ENCODE data around the gene FLAD1. TPM values are rescaled to one million over a fixed set of nuclear protein-coding genes. Genes with fewer than 3 reads are reported as not detected.
"Not testable (repeated sequence)": the region's sequence is repeated elsewhere in the genome, so short reads cannot be mapped to it uniquely, and the experiment has no call there.

FLAD1 gene
- total RNA-seq, 2 experiments from 2014 or later, result 39.8 to 45.2 TPM

GRCh38 chr1:154993572-154994268 is 10.6 kb downstream of the FLAD1 start, which contains the start of gene LENEP:
Gene LENEP (plus strand): TSS chr1:154993586. CDS start chr1:154993608, 22 bp downstream.
- ChIA-PET CTCF (interaction anchor here (0.7 to 5.4 kb wide), 13 partner anchors 10 to 434 kb away, joined by 3 to 35 read pairs (median 4); partner anchors contain the start of genes ADAM15, FLAD1, KRTCAP2 and PBXIP1), POLR2A (interaction anchor here (0.8 to 4.2 kb wide), 4 partner anchors 10 to 57 kb away, joined by 3 to 28 read pairs (median 6); partner anchors contain the start of genes CKS1B, FLAD1 and PMVK)
- no peak for DNase-seq
- H3K36me3 Mint-ChIP-seq (ENCODE audit: low read depth), result peaks cover 20% of the 10 kb centered on the region
- no peak within 1 kb of the TSS for H3K4me3 Mint-ChIP-seq
- H3K27ac Mint-ChIP-seq, result no peak within 1 kb of the TSS
- no peaks in the 10 kb centered on the region for H3K9me3 Mint-ChIP-seq (ENCODE audit: insufficient read depth)
- ATAC-seq, result no peak
- peaks cover 27% of the 10 kb centered on the region for H3K4me1 Mint-ChIP-seq (ENCODE audit: low read depth)
- no peaks in the 10 kb centered on the region for H3K27me3 Mint-ChIP-seq (ENCODE audit: low read depth)

GRCh38 chr1:154994269-154994587 is 11.1 kb downstream of the FLAD1 start:
- Mint-ChIP-seq H3K27ac (no peak overlapping the region), H3K36me3 (ENCODE audit: low read depth) (peaks cover 15% of the 10 kb centered on the region), H3K4me1 (ENCODE audit: low read depth) (peaks cover 27% of the 10 kb centered on the region), H3K9me3 (ENCODE audit: insufficient read depth) (no peaks in the 10 kb centered on the region), H3K4me3 (no peak overlapping the region), H3K27me3 (ENCODE audit: low read depth) (no peaks in the 10 kb centered on the region)
- ChIA-PET POLR2A (interaction anchor here (1.2 to 4.2 kb wide), 3 partner anchors 10 to 49 kb away, joined by 3 to 28 read pairs (median 8); partner anchors contain the start of genes CKS1B and FLAD1), CTCF (interaction anchor here (0.8 to 5.4 kb wide), 11 partner anchors 11 to 434 kb away, joined by 3 to 35 read pairs (median 4); partner anchors contain the start of genes ADAM15, FLAD1, KRTCAP2 and PBXIP1)
- DNase-seq (no peak), ATAC-seq (no peak)

- ChIA-PET CTCF (interaction anchor here (0.8 to 5.4 kb wide), 11 partner anchors 11 to 435 kb away, joined by 3 to 35 read pairs (median 4); partner anchors contain the start of genes ADAM15, FLAD1, KRTCAP2 and PMVK), POLR2A (interaction anchor here (1.6 to 4.2 kb wide), 2 partner anchors 11 to 20 kb away, joined by 8 to 28 read pairs; partner anchors contain the start of genes CKS1B and FLAD1)
- Mint-ChIP-seq H3K36me3 (ENCODE audit: low read depth) (peaks cover 13% of the 10 kb centered on the region), H3K27me3 (ENCODE audit: low read depth) (no peaks in the 10 kb centered on the region), H3K4me3 (no peak overlapping the region), H3K4me1 (ENCODE audit: low read depth) (peaks cover 28% of the 10 kb centered on the region), H3K9me3 (ENCODE audit: insufficient read depth) (no peaks in the 10 kb centered on the region), H3K27ac (no peak overlapping the region)
- DNase-seq, result no peak
- no peak for ATAC-seq
Measured at GRCh38 chr1:154994591-154994990, 11.4 kb downstream of the FLAD1 start.

- H3K4me3 Mint-ChIP-seq; DNase-seq; H3K27ac Mint-ChIP-seq; H3K36me3 Mint-ChIP-seq (ENCODE audit: low read depth); H3K27me3 Mint-ChIP-seq (ENCODE audit: low read depth); H3K9me3 Mint-ChIP-seq (ENCODE audit: insufficient read depth); ATAC-seq: not testable (repeated sequence)
- H3K4me1 Mint-ChIP-seq (ENCODE audit: low read depth), result peaks cover 36% of the 10 kb centered on the region
- POLR2A ChIA-PET, result interaction anchor here (1.6 to 4.2 kb wide), 2 partner anchors 12 to 21 kb away, joined by 8 to 28 read pairs; partner anchors contain the start of genes CKS1B and FLAD1
- CTCF ChIA-PET, result interaction anchor here (0.9 to 7.9 kb wide), 8 partner anchors 11 to 435 kb away, joined by 3 to 139 read pairs (median 8); partner anchors contain the start of genes FLAD1, KRTCAP2 and PYGO2
Measured at GRCh38 chr1:154995301-154995983, 12.3 kb downstream of the FLAD1 start.

- H3K9me3 Mint-ChIP-seq (ENCODE audit: insufficient read depth), result no peaks in the 10 kb centered on the region
- POLR2A ChIA-PET, result interaction anchor here (0.6 to 4.2 kb wide), 3 partner anchors 13 to 1362 kb away, joined by 4 to 28 read pairs (median 4); partner anchors contain the start of genes CKS1B and FLAD1
- ATAC-seq (no peak), DNase-seq (no peak)
- H3K4me3 Mint-ChIP-seq, result peak overlapping the region; percentile 3
- no peaks in the 10 kb centered on the region for H3K27me3 Mint-ChIP-seq (ENCODE audit: low read depth)
- CTCF ChIA-PET, result interaction anchor here (1.0 to 7.9 kb wide), 9 partner anchors 13 to 437 kb away, joined by 3 to 139 read pairs (median 8); partner anchors contain the start of genes CKS1B, FLAD1 and PYGO2
- H3K4me1 Mint-ChIP-seq (ENCODE audit: low read depth), result peaks cover 38% of the 10 kb centered on the region
- H3K36me3 Mint-ChIP-seq (ENCODE audit: low read depth), result peaks cover 2% of the 10 kb centered on the region
- H3K27ac Mint-ChIP-seq, result no peak overlapping the region
Measured at GRCh38 chr1:154996966-154997701, 14.0 kb downstream of the FLAD1 start.

DNA sequence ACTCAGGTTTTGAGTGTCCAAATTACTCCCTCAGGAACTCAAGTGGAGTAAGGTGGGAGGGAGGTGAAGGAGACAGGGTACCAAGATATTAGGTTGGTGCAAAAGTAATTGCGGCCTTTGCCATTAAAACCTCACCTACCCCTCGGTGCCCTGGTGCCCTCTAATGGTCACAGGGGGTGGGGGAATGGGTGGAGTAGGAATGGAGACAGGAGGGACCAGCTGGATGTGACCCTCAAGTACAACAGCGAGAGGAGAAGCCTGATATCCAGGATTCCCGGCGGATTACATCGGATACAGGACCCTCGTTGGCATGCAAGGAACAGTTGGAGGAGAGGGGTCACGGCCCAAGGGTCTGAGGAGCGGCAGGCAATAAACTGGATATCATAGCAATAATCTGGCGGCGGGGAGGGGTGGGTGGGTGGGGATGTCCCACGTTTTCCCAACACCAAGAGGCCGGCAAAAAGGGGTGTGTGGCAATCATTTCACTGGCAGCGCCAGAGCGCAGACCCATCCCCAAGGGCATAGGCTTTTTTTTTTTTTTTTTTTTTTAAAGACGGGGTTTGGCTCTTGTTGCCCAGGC is 15.1 kb downstream of the FLAD1 start:
- Mint-ChIP-seq H3K36me3 (ENCODE audit: low read depth) (peaks cover 2% of the 10 kb centered on the region), H3K4me3 (peak overlapping the region; percentile 48), H3K9me3 (ENCODE audit: insufficient read depth) (no peaks in the 10 kb centered on the region), H3K27ac (peak overlapping the region; percentile 57), H3K4me1 (ENCODE audit: low read depth) (peaks cover 38% of the 10 kb centered on the region), H3K27me3 (ENCODE audit: low read depth) (no peaks in the 10 kb centered on the region)
- ChIA-PET POLR2A (interaction anchor here (1.1 to 2.1 kb wide), 4 partner anchors 23 to 43 kb away, joined by 3 to 11 read pairs (median 4); partner anchors contain the start of gene PBXIP1), CTCF (interaction anchor here (0.7 to 7.9 kb wide), 21 partner anchors 14 to 518 kb away, joined by 3 to 139 read pairs (median 8); partner anchors contain the start of genes ADAM15, CKS1B, FLAD1 and PBXIP1)
- ATAC-seq, result no peak
- DNase-seq, result no peak

DNA sequence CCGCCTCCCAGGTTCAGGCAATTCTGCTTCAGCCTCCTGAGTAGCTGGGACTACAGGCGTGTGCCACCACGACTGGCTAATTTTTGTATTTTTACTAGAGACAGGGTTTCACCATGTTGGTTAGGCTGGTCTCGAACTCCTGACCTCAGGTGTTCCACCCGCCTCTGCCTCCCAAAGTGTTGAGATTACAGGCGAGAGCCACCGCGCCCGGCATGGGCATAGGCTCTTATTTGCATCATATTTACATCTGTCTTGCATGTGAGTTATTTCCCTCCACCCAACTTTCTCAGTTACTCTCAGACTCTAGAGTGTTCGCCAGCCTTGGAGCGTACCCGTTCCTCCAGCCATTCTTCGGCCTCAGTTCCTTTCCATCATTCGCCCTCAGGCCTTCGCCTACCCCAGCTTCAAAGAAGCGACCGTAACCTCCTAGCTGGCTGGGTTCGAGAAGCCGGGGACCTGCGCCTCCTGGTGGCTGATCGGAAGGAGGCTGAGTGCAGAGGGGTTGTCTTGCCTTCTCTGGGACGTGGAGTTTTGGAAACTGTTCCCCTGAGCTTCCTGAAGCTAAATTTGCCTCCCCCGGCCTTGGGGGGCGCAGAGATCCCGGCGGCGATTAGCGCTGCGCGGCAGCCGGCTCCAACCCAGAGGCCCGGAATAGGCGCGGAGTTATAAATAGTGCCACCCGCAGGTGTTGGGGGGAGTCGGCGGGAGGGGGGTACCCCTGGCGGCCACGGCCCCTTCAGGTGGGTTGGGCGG is 15.8 kb downstream of the FLAD1 start:
- Mint-ChIP-seq H3K27ac (peak overlapping the region; percentile 77), H3K4me1 (ENCODE audit: low read depth) (peaks cover 42% of the 10 kb centered on the region), H3K36me3 (ENCODE audit: low read depth) (peaks cover 2% of the 10 kb centered on the region), H3K9me3 (ENCODE audit: insufficient read depth) (no peaks in the 10 kb centered on the region), H3K27me3 (ENCODE audit: low read depth) (no peaks in the 10 kb centered on the region), H3K4me3 (peak overlapping the region; percentile 62)
- DNase-seq (peak; percentile 81), ATAC-seq (peak; percentile 15)
- ChIA-PET CTCF (interaction anchor here (0.7 to 7.9 kb wide), 25 partner anchors 9 to 518 kb away, joined by 3 to 139 read pairs (median 5); partner anchors contain the start of genes ADAM15, CKS1B, FLAD1 and PBXIP1), POLR2A (interaction anchor here (0.5 to 2.1 kb wide), 9 partner anchors 16 to 405 kb away, joined by 3 to 11 read pairs (median 3); partner anchors contain the start of genes ADAM15, FLAD1, PBXIP1 and PYGO2)

DNA sequence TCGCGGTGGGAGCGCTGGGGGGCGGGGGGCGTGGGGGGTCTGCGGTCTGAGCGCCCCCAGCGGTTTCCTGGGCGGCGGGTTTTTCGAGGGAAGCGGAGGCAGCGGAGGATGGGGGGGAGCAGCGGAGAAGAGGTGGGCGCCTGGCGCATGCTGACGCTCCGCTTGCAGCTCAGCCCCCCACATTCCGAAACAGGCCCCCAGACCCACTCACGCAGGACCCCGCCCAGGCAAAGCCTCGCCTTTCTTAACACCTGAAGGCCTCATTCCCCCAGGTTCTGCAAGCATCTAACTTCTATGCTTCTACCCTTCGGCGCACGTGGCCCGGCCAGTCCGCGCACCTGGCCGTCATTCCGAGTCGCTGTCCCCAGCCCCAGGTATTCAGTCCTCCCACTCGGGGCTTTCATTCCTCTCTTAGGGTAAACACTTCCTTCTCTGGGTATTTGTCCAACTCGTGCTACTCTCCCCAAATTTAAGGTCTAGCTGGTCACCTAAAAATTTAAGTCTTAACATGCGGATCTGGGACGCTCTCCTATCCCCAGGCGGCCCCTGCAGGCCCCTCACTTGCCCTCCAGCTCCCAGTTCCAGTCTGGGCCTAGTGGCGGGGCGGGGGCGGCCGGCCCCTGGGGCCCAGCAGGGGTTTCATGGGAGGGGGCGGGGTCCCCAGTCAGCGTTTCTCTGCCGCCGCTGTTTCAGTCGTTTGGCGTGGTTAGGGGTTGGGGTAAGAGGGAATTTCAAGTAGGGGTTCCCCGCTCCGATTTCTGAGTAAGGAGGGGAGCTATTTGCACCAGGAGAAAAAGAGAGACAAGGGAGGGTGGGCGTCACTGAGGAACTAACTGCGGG is 16.6 kb downstream of the FLAD1 start:
- ATAC-seq (no peak), DNase-seq (peak; percentile 61)
- Mint-ChIP-seq H3K36me3 (ENCODE audit: low read depth) (peaks cover 4% of the 10 kb centered on the region), H3K27ac (peak overlapping the region; percentile 85), H3K27me3 (ENCODE audit: low read depth) (no peaks in the 10 kb centered on the region), H3K4me1 (ENCODE audit: low read depth) (peaks cover 49% of the 10 kb centered on the region), H3K9me3 (ENCODE audit: insufficient read depth) (no peaks in the 10 kb centered on the region), H3K4me3 (peak overlapping the region; percentile 86)
- ChIA-PET POLR2A (interaction anchor here (0.7 to 2.1 kb wide), 8 partner anchors 16 to 63 kb away, joined by 3 to 11 read pairs (median 4); partner anchors contain the start of genes ADAM15, FLAD1, PBXIP1 and PMVK), CTCF (interaction anchor here (0.9 to 7.9 kb wide), 23 partner anchors 8 to 519 kb away, joined by 3 to 139 read pairs (median 8); partner anchors contain the start of genes ADAM15, CKS1B, FLAD1 and PBXIP1)

GRCh38 chr1:155000411-155000725 is 17.2 kb downstream of the FLAD1 start:
- peak overlapping the region; percentile 86 for H3K4me3 Mint-ChIP-seq
- H3K9me3 Mint-ChIP-seq (ENCODE audit: insufficient read depth), result no peaks in the 10 kb centered on the region
- peak overlapping the region; percentile 85 for H3K27ac Mint-ChIP-seq
- no peak for ATAC-seq
- DNase-seq, result no peak
- CTCF ChIA-PET, result interaction anchor here (0.9 to 7.9 kb wide), 16 partner anchors 12 to 332 kb away, joined by 3 to 139 read pairs (median 14); partner anchors contain the start of genes ADAM15, CKS1B, FLAD1 and PBXIP1
- POLR2A ChIA-PET, result interaction anchor here (0.7 to 2.1 kb wide), 4 partner anchors 23 to 64 kb away, joined by 3 to 11 read pairs (median 6); partner anchors contain the start of genes PBXIP1, PMVK and PYGO2
- peaks cover 50% of the 10 kb centered on the region for H3K4me1 Mint-ChIP-seq (ENCODE audit: low read depth)
- H3K27me3 Mint-ChIP-seq (ENCODE audit: low read depth), result no peaks in the 10 kb centered on the region
- peaks cover 4% of the 10 kb centered on the region for H3K36me3 Mint-ChIP-seq (ENCODE audit: low read depth)
